HG03175 (cell line): ENCODE data around the gene AURKAIP1.

Experiments
- ATAC-seq: cut with Tn5 transposase; IDR thresholded peaks from one replicate; pipeline ENCODE4 v1.9.1; 2021; ENCODE audit warnings: mild to moderate bottlenecking, moderate library complexity; ENCODE audit not compliant: unreplicated experiment

Gene AURKAIP1

DNA sequence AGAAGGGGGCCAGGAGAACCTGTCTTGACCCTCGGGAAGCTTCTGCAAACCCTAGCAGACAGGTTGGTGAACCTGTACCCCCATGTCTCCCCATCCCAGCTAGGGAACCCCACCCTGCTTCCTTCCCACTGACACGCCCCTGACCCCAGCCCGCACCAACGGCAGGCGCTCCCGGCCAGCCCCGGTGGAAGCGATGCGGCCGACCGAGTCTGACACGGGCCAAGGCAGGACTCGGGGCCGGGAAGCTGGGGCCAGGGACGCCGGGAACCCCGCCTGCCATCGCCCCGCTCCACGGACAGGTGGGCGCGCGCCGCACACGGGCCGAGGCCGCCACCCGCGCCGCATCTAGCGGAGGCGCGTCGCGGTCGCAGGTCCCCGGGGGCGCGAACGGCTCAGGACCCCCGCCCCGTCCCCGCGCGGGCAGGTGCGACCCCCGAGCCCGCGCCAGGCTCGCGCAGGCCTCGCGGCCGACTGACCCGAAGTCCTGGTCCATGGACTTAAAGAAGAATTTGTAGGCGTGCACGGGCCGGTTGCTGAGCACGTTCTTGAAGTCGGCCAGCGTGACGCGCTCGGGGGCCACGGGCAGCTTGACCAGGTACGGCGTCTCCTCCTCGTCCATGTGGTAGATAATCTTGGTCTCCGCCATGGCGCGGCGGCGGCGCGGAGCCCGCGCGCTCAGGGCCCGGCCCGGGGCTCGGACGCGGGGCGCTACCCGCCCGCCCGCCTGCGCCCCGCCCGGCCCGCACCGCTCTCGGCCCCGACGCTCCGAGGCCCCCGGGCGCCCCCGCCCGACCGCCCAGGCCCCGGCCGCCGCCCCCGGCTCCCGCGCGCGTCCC, 26.4 kb downstream of the AURKAIP1 start:
- ATAC-seq, result peak; percentile 30

DNA sequence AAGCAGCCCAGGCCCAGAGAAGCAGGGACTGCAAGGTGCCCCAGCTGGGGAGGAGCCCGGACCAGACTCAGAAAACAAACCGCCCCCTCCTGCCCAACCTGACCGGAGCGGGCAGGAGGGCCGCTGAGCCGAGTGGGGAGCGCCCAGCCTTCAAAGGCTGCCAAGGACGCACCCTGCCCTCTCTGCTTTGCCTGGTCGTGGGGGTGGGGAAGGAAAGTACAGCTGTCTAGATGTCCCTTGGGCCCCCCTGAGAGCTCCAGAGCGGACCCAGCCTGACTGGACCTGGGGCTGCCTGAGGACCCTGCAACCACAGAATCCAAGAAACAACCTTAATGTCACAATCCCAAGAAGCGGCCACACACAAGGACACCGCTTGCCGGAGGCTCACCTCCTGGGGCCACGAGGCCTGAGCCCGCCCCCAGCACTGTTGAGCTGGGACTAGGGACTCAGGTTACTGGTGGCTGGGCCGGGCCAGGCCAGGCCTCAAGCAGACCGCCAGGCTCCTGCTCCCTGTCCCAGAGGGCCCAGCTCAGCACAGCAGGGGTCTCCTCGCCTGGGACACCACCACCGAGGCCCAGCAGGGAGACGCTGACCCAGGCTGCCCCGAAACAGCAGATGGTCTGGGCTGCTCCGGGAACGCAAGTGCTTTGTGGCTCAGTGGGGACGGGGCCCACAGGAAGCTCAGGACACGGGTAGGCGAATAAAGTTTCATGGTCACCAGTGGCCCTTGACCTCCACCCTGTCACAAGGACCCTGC, 27.2 kb downstream of the AURKAIP1 start:
- ATAC-seq, result no peak

DNA sequence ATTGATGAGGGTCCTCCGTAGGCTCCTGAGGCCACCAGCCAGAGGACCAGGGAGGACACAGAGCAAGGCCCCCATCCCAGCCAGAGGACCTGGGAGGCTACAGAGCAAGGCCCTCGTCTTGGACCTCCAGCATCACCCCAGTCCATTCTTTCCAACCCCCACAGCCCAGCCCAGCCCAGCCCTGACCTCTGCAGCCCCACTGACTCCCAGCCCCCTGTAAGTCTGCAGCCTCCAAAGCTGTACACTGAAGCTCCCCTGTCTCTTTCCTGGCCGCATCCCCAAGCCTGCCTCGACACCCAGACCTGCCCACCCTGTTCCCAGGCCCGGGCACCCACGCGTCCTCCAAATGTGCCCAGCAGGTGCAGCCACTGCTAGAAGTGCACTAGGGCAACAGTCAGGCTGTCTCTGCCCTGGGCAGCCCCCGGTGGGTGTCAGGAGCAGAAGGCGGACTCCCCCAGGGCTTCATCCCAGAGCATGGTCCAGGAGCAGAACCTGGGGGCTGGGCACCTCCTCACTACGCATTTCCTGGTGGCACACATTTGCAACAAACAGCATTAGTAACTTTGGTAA, 27.9 kb downstream of the AURKAIP1 start:
- no peak for ATAC-seq

DNA sequence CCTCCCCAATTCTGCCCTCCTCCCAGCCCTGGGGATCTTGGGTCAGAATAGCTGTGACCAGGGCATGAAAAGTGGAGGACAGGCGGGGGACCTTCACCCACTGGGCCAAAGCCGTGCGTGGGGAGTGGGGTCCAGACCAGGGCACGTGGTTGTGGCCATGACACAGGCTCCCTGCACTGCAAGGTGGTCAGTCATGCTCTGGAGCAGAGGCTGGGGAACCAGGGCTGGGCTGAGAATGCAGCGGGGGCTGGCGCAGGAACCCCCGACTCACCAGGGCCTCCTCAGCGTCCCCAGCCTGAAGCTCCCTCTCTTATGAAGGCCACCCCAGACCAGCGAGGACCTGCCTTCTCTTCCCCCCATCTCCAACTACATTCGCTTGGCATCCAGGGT, 28.5 kb downstream of the AURKAIP1 start:
- ATAC-seq, result no peak

DNA sequence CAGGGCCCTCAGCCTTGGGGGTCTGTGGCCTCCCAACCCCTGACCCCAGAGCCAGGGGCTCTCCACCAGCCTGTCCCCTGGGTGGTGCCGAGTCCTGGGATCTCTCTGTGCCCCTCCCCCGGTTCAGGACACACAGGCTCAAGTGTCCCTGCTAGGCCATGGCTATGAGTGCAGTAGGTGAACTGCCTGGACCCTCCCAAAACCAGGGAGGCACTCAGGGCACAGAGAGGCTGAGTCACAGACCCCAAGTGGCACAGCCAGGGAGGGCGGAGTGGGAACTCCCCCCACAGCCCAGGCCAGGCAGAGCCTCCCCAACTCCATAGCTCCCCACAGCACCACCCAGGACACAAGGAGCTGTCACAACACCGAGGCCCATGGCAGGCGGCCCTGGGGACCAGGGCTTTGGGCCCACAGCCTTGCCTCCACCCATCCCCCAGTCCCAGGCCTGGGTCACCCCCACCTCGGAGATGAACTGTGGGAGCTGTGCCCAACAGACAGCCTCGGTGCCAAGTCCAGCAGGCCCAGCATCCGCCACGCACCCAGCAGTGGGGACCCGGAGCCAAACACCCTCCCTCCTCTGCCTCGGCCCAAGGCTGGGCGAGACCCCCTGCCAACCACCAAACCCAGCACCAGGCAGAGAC, 29.0 kb downstream of the AURKAIP1 start:
- ATAC-seq, result no peak

DNA sequence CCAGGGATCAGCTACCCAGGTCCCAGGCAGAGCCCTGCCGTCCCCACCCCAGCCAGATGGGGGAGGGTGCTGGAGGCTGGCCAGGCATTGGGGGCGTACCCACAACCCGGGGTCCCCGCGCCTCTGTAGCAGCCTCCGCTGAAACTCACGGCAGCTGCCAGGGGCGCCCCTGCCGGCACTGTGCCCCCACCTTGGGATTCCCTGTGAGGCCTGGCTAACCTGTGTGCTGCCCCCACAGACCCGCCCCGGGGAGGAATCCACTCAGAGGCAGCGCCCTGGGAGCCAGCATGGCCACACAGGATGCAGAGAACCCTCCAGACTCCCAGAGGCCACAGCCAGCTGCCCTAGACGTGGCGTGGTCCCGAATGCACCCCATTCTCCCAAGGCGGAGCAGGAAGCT, 29.6 kb downstream of the AURKAIP1 start:
- no peak for ATAC-seq

DNA sequence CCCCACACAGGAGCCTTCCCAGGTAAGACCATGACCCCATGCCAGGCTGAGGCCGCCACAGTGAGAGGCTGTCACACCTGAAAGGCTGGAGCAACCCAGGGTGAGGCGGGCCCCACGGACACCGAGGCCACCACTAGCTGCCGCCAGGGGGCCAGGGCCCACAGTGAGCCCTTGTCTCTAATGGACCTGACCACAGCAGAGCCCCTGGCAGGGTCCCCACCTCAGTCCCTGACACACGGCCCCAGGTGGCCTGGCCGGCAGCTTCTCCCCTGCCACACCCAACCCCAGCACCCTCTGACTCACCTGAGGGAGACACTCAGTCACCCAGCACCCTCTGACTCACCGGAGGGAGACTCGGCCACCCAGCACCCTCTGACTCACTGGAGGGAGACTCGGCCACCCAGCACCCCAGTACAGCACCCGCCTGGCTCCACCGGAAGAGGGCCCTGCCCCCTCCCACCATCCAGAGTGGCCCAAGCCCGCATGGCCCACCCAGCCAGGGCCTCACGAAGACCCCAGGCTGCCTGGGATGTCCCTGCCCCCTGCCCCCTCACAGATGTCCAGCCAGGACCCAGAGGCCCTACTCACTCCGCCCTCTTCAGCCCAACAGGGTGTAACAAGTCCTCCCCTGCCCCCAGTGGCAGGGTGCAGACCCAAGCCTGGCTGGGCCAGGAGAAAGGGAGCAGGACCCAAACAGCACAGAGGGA, 30.2 kb downstream of the AURKAIP1 start:
- ATAC-seq, result no peak

DNA sequence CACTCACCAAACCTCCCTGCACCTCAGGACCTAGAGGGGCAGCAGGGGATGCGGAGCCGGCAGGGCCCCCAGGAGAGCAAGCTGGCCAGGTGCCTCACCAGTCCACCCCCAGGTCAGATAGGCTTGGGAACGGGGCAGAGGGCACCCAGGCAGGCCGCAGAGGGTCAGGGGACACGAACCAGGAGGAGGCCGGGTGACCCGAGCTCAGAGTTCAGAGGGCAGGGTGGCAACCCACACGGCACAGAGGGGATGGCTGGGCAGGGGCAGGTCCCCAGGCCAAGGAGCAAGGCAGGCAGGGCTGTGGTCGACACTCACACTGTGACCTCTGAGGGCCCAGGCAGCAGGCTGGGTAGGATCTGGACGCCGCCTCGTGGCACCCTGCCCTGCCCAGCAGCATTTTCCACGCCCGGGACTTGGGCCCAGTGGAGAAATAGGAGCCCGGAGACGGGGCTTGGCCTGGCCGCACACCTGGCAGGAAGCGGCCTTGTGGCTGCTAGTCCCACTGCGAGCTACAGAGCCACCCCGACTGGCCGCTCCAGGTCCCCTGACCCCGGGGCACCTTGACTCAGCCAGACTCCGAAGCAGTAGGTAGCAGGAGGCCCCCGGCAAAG, 31.1 kb downstream of the AURKAIP1 start:
- no peak for ATAC-seq

DNA sequence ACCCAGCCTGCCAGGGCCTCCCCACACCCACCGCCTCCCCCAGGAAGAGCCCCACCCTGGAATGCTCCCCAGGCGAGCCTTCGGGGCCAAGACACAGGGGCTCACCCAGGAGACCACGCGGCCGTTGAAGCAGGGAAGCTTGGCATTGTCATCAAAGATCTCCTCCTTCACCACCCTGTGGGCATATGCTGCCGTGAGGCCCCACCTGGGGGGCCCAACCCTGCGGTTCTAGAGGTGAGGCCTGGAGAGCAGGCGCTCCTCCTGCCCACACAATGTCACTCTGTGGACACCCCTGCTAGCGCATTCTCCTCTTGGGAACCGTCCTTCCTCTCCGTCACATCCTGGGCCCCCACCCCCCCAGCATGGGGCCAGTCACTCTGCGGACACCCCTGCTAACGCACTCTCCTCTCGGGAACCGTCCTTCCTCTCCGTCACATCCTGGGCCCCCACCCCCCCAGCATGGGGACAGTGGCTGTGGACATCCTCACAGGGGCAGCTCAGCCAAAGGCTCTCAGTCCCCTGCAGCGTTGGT, 32.4 kb downstream of the AURKAIP1 start:
- no peak for ATAC-seq

DNA sequence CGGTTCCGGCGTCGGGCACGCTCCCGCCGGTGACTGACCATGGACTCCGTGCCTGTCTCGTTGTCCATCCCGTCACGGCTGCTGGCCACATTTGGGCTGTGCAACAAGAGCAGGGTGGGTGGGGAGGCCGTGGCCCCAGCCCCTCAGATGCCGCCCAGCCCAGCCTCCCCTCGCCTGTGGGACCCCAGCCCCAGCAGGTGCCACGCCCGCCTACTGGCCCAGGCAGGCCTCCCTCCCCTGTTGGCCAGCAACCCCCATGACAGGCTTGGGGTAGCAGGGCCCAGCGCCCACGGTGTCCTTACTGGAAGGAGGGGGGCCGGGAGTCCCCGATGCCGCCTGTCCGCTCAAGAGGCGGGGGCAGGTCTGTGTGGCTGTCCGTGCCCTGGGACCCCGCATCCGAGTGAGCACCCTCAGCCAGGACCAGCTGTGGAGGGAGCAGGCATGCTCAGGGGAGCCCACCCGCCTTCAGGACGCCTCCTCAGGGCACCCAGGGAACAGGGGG, 32.9 kb downstream of the AURKAIP1 start:
- no peak for ATAC-seq

DNA sequence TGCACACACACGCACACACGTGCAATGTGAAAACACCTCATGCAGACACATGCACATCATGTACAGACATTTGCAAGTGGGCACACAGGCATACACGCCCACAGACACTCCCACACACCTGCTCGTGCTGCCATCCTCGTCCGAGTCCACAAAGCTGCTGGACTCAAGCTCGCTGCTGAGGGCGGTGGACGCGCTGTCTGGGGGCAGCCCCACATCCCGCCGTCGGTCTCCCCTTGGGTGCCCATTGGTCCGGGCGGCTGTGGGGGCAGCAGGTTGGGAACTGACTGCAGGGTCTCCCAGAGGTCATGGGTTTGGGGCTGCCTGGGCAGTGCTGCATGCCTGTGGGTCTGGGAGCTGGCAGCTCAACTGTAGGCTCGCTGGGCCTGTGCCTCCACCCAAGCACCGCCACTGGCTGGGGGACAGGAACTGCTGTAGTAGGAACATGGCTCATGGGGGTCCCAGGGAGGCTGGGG, 33.4 kb downstream of the AURKAIP1 start:
- no peak for ATAC-seq

DNA sequence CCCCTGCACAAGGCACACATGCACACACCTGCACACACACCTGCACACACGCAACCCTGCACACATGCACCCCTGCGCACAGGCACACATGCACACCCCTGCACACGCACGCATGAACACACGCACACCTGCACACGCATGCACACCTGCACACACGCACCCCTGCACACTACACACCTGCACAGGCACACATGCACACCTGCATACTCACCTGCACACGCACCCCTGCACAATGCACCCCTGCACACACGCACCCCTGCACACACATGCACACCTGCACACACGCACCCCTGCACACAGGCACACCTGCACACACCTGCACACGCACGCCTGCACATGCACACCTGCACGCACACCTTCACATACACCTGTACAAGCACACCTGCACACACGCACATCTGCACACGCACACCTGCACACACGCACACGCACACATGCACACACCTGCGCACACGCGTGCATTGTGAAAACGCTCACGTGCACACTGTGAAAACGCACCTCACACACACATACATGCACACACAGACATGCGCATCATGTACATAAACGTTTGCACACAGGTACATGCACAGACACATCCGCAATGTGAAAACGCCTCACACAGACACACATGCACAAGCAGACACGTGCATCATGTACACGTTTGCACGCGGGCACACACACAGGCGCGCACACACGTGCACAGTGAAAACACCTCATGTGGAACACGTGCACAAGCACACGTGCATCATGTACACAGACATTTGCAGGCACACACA, 34.0 kb downstream of the AURKAIP1 start:
- no peak for ATAC-seq

DNA sequence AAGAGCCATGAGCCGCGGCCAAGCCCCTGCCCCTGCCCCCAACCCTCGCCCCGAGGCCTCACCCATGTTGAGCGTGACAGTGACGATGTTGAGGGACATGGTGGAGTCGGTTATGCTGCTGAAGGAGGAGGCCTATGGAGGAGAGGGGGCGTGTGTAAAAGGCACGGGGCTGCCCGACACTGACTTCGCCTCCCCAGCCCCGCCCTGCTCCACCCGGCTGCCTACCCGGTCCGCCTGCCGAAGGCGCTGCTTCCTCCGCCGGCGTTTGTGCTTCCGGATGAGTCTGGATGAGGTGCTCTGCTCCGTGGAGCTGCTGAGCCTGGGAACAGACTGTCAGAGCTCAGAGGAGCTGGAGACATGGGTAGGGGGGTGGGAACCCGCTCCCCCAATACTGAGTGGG, 34.8 kb downstream of the AURKAIP1 start:
- ATAC-seq, result no peak

DNA sequence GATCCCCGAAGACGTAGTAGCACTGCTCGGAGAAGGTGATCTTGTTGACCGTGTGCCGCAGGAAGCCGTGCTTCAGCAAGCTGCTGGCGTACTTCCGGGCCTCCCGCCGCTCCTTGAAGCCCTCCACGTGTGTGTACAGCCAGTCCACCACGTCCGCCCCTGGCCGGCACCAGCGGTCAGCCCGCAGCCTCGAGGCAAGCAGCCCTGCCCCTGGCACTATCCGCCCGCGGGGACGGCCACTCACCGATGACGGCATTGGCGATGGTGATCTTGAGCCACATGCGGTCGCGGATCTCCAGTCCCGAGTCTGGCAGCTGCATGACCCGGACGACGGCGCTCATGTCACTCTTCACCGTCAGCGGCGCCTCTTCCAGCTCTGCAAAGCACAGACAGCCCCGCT, 36.7 kb downstream of the AURKAIP1 start:
- ATAC-seq, result no peak

DNA sequence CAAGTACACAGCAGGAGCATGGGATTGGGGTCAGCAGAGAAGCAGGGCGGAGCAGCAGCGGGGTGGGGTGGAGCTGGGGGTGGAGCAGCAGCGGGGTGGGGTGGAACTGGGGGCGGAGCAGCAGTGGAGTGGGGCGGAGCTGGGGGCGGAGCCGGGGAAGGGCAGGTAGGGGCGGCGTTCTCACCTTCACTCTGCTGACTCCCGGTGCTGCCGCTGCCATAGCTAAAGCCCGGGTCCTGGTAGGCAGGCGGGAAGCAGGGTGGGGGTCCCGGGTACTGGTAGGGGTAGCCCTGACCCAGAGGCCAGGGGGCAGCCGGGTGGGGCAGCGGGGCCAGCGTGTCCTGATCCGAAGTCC, 37.2 kb downstream of the AURKAIP1 start:
- ATAC-seq, result no peak

DNA sequence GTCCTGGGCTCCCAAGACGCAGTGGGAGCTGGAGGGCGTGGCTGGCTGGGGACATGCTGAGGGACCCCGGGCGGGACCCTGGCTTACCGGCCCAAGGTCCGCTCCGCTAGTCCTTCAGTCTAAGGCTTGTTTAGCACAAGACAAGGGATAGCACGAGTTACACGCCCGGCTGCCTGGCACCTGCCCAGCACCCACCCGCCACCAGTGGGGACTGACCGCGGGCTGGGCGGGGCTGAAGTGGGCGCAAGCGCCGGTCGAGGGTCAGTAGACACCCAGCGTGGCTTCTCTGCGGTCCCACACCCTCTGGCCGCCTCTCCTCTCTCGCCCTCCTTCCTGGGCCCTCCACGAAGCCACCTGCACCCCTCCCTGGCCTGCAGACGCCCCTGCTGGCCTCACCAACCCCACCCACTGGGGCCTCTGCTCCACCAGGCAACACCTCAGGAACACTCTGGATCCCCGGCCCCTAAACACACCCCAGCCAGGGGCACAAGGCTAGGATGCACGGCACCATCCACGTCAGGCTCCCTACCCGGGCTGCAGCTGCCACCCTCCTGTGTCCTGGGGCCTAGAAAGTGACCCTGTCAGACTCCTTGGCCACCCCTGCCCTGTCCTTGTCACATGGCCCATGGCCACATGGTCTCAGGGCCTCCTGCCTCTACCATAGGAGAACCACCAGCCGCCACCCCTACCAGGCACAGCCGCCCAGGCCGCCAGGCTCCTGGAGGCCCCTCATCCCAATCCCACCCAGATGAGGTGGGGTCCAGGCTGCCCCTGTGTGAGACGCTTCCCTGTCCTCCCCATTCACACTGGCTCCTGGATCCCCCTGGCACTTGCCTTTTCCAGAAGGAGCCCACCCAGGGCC, 37.8 kb downstream of the AURKAIP1 start:
- ATAC-seq, result no peak

DNA sequence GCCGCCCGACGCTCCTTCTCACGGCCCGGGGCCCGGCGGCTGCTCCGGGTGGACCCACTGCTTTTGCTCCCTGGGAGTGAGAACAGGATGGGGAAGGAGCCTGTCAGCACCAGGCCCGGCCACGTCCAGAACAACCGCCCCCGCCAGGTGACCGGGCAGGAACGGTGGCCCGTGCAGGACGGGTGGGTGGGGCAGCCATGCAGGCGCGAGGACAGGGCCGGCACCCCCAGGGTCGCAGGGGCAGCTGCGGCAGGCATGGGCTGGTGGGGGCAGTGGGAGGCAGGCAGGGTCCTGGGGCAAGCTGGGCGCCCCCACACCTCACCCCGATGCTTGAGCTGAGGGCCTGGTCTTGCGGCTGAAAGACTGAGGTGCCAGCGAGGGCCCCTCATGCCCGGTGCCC, 38.6 kb downstream of the AURKAIP1 start:
- ATAC-seq, result no peak

DNA sequence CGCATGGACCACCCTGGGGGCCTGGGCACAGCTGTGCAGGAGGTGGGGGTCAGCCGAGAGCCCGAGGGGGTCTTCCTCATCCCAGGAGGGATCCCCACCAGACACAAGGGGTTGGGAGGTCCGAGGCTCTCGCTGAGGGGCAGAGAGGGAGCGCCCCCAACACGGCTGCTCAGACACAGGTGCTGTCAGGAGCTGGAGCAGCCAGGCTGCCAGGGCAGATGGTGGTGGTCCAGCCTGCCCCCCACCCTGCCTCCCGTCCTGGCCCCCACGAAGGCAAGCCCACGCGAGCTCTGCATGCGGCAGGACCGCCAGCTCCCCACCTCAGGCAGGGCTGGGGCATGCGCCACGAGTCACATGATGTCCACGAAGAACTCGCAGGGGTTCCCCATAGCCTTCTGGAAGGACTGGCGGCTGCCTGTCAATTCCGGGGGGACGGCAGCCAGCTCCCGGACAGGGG, 39.2 kb downstream of the AURKAIP1 start:
- ATAC-seq, result no peak
